Measurements from ENCODE around the gene MBD4.

- TF ChIP-seq, protein P1, sequence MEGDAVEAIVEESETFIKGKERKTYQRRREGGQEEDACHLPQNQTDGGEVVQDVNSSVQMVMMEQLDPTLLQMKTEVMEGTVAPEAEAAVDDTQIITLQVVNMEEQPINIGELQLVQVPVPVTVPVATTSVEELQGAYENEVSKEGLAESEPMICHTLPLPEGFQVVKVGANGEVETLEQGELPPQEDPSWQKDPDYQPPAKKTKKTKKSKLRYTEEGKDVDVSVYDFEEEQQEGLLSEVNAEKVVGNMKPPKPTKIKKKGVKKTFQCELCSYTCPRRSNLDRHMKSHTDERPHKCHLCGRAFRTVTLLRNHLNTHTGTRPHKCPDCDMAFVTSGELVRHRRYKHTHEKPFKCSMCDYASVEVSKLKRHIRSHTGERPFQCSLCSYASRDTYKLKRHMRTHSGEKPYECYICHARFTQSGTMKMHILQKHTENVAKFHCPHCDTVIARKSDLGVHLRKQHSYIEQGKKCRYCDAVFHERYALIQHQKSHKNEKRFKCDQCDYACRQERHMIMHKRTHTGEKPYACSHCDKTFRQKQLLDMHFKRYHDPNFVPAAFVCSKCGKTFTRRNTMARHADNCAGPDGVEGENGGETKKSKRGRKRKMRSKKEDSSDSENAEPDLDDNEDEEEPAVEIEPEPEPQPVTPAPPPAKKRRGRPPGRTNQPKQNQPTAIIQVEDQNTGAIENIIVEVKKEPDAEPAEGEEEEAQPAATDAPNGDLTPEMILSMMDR (IDR thresholded peaks at IDR 0.05): no peak
- TF ChIP-seq POLR2A (IDR thresholded peaks at IDR 0.05): no peak
Observed at GRCh38 chr3:129482721-129483120, 43.0 kb upstream of the MBD4 start.

All from upper lobe of left lung (tissue), 4 donors.